ENCODE results near the gene ENKUR.

The ENKUR gene

DNA sequence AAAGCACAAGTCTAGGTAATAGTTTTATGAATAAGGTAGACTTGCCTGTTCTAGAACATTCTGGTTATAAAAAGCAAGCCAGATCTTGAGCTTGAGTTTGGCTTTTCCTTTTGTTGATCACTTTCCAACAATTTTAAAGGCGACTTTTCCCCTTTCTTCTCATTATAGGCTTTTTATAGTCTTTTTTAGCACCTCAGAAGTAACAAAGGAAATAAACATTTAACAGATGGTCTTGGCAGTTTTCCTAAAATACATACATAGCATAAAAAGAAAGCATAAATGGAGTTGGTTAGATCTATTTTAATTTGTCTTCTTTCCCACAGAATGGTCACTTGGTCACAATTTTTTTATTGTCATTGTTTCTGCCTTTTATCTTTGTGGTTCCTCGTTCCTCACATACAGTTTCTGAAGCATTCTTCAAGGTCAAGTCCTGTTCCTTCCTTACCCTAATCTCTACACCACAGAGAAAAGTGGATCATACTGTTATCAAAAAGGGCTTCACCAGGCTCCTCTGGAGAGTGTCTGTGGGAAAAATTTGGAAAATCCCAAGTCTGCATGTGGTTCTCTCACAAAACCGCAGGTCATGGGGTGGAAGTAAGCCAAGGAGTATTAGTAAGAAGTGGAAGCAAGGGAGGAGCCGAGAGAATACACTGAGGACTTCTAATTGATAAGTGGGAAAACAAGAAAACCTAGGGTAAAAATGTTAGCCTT lies 31.8 kb upstream of the ENKUR start:
- TF ChIP-seq CTCF (IDR thresholded peaks at IDR 0.05; ENCODE audit: insufficient read depth, low read depth, low read length, missing control alignments) = no peak
- no peak overlapping the region for H3K4me3 ChIP-seq (ENCODE audit: low read depth, low read length)
- DNase-seq (ENCODE audit: low read depth) = no peak

GRCh38 chr10:25047088-25047487 lies 31.1 kb upstream of the ENKUR start:
- no peak for TF ChIP-seq CTCF (IDR thresholded peaks at IDR 0.05; ENCODE audit: insufficient read depth, low read depth, low read length, missing control alignments)
- DNase-seq (ENCODE audit: low read depth) = no peak

GRCh38 chr10:25046641-25047040 lies 30.7 kb upstream of the ENKUR start:
- H3K4me3 ChIP-seq (ENCODE audit: low read depth, low read length) = no peak overlapping the region
- DNase-seq (ENCODE audit: low read depth) = no peak
- TF ChIP-seq CTCF (IDR thresholded peaks at IDR 0.05; ENCODE audit: insufficient read depth, low read depth, low read length, missing control alignments) = no peak

More at GRCh38 chr10:25047088-25047487, 31.1 kb upstream of the ENKUR start:
- H3K4me3 ChIP-seq (ENCODE audit: low read depth, low read length) = no peak overlapping the region

DNA sequence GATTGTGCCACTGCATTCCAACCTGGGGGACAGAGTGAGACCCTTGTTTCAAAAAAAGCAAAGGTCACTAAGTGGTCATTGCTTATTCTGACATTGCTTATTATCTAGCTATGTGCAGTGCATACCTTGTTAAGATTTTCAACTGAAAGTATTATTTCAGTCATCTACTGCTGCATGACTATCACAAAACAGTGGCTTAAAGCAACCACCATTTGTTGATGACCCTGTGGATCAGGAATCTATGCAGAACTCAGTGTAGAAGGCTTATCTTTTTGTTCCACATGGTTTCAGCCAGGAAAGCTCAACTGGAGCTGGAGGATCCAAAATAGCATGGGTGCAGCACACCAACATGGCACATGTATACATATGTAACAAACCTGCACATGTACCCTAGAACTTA lies 23.6 kb upstream of the ENKUR start:
- DNase-seq (ENCODE audit: low read depth) = no peak
- no peak for TF ChIP-seq CTCF (IDR thresholded peaks at IDR 0.05; ENCODE audit: insufficient read depth, low read depth, low read length, missing control alignments)
- no peak overlapping the region for H3K4me3 ChIP-seq (ENCODE audit: low read depth, low read length)

DNA sequence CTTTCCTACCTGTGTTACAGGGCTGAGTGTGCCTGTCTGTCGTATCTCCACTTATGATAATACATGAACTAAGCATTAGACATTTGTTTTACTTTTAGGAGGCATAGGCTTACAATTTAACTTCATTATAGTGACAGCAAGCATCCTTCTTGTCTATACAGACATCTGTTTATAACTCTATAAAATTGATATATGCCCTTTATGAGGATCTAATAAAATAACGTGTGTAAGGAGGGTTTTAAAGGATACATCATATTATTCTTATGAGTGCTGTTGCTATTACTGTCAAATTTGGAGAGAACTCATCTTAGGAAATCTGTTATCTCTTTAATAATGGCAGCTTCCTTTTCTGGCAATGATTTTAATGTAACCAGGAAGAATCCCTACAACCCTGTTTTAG lies 22.4 kb upstream of the ENKUR start:
- no peak for DNase-seq (ENCODE audit: low read depth)
- TF ChIP-seq CTCF (IDR thresholded peaks at IDR 0.05; ENCODE audit: insufficient read depth, low read depth, low read length, missing control alignments) = no peak
- H3K4me3 ChIP-seq (ENCODE audit: low read depth, low read length) = no peak overlapping the region

DNA sequence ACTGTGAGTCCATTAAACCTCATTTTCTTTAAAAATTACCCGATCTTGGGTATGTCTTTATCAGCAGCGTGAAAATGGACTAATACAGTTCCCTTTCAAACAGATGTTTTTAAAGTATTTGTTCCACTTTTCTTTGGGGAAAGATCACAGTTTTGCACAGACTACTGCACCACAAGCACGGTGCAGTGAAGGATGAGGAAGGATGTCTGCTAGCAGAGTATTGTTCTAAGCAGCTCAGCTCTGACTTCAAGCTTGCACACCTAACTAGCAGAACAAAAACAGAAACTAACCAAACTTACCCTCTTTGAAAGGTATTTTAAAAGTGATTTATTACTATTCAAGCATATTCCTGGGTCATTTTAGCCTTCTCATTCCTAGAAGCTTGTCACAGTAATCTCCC lies 20.4 kb upstream of the ENKUR start:
- no peak for TF ChIP-seq CTCF (IDR thresholded peaks at IDR 0.05; ENCODE audit: insufficient read depth, low read depth, low read length, missing control alignments)
- peak; percentile 9 for DNase-seq (ENCODE audit: low read depth)

DNA sequence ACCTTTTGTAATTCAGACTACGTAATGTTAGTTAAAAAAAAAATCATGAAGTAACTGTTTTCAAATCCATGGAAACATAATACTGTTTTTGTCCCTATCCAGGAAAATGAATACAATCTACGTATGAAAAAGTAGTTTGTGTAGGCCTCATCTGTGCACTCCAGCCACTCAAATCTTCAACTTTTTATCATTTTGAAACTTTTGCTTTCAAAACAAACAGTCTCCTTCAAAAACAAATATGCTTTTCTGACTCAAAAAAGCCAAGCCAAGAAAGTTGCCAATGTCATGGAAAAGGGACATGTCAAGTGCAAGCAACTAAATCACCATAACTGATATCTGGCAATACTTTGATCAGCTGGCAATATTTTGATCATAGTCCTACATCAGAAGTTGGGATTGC lies 13.6 kb upstream of the ENKUR start:
- DNase-seq (ENCODE audit: low read depth) = no peak
- no peak overlapping the region for H3K4me3 ChIP-seq (ENCODE audit: low read depth, low read length)
- TF ChIP-seq CTCF (IDR thresholded peaks at IDR 0.05; ENCODE audit: insufficient read depth, low read depth, low read length, missing control alignments) = no peak

More for the DNA sequence above, 20.4 kb upstream of the ENKUR start:
- no peak overlapping the region for H3K4me3 ChIP-seq (ENCODE audit: low read depth, low read length)

Data from GM12865 (cell line).